GM18507 (cell line): Measurements from ENCODE around the gene SFTPB.

Source experiments
- DNase-seq: peaks from one replicate; pipeline ENCODE4 v3.0.0; 2011; ENCODE audit warnings: low read depth; ENCODE audit not compliant: insufficient read length; ENCODE audit errors: extremely low spot score
- FAIRE-seq: peaks from 2 replicates; lab custom pipeline; 2011; peaks lifted over from hg19 to GRCh38; lab: Jason Lieb, UNC

The SFTPB gene

GRCh38 chr2:85704038-85704437, 36.0 kb upstream of the SFTPB start:
- FAIRE-seq: no peak

GRCh38 chr2:85703329-85703728, 35.3 kb upstream of the SFTPB start:
- FAIRE-seq (no peak), DNase-seq (no peak)

More at GRCh38 chr2:85704038-85704437, 36.0 kb upstream of the SFTPB start:
- DNase-seq: no peak

GRCh38 chr2:85702800-85703199, 34.8 kb upstream of the SFTPB start:
- no peak for FAIRE-seq
- no peak for DNase-seq

- FAIRE-seq (no peak), DNase-seq (no peak)
Measured at GRCh38 chr2:85702172-85702571, 34.2 kb upstream of the SFTPB start.

GRCh38 chr2:85699325-85699724, 31.3 kb upstream of the SFTPB start:
- FAIRE-seq: no peak
- no peak for DNase-seq

- FAIRE-seq (no peak), DNase-seq (no peak)
Measured at GRCh38 chr2:85698880-85699254, 30.9 kb upstream of the SFTPB start.

- FAIRE-seq: no peak
Measured at GRCh38 chr2:85698184-85698879, 30.3 kb upstream of the SFTPB start.

GRCh38 chr2:85697716-85698115, 29.7 kb upstream of the SFTPB start:
- DNase-seq: no peak
- FAIRE-seq: no peak

More at GRCh38 chr2:85698184-85698879, 30.3 kb upstream of the SFTPB start:
- no peak for DNase-seq

- no peak for FAIRE-seq
- no peak for DNase-seq
Measured at GRCh38 chr2:85697096-85697495, 29.1 kb upstream of the SFTPB start.

GRCh38 chr2:85695691-85696668, 28.0 kb upstream of the SFTPB start:
- DNase-seq: no peak
- FAIRE-seq: no peak

GRCh38 chr2:85695121-85695520, 27.1 kb upstream of the SFTPB start:
- DNase-seq: no peak
- FAIRE-seq: no peak

GRCh38 chr2:85694052-85695025, 26.3 kb upstream of the SFTPB start, which contains the start of gene GNLY:
Gene GNLY (plus strand): TSS chr2:85694358. CDS start chr2:85694419, 61 bp downstream.
- DNase-seq (no peak), FAIRE-seq (no peak)

GRCh38 chr2:85692039-85692645, 24.1 kb upstream of the SFTPB start:
- FAIRE-seq (no peak), DNase-seq (no peak)

GRCh38 chr2:85690932-85691331, 22.9 kb upstream of the SFTPB start:
- FAIRE-seq (no peak), DNase-seq (no peak)

GRCh38 chr2:85684806-85685205, 16.8 kb upstream of the SFTPB start:
- DNase-seq: no peak
- FAIRE-seq: no peak

- DNase-seq (no peak), FAIRE-seq (no peak)
Measured at GRCh38 chr2:85684380-85684779, 16.4 kb upstream of the SFTPB start.

GRCh38 chr2:85682378-85682777, 14.4 kb upstream of the SFTPB start:
- no peak for FAIRE-seq
- no peak for DNase-seq

- no peak for DNase-seq
- FAIRE-seq: no peak
Measured at GRCh38 chr2:85681776-85682175, 13.8 kb upstream of the SFTPB start.

GRCh38 chr2:85681372-85681763, 13.4 kb upstream of the SFTPB start:
- DNase-seq (no peak), FAIRE-seq (no peak)
